H1 (cell line): Measurements from ENCODE around the gene LTC4S. TPM values are rescaled to one million over a fixed set of nuclear protein-coding genes. Genes with fewer than 3 reads are reported as not detected.

Source experiments
- CTCF ChIA-PET: fragments of 300-600 bp; sonication (Branson Sonifier 250); formaldehyde crosslinking; loops from one replicate; lab custom pipeline; 2021; ENCODE audit not compliant: partially characterized antibody; lab: Charles Lee
- POLR2A ChIA-PET: fragments of 300-600 bp; sonication (Branson Sonifier 250); formaldehyde crosslinking; loops from one replicate; lab custom pipeline; 2021; ENCODE audit warnings: inconsistent platforms; ENCODE audit not compliant: partially characterized antibody; lab: Charles Lee
- DNase-seq, 2 experiments: peaks; one replicate each; pipeline versions ENCODE4 v3.0.0 to v3.0.0-alpha.2; 2010 to 2022; ENCODE audit warnings: low spot score in 2 of 2, low read depth in 1 of 2, mixed read lengths in 1 of 2
- FAIRE-seq: peaks from 2 replicates; lab custom pipeline; 2011; peaks lifted over from hg19 to GRCh38; lab: Jason Lieb, UNC
- H2AFZ ChIP-seq: 2 replicates; pipeline ENCODE4 v1.8.1; 2012; ENCODE audit warnings: low read length, inconsistent platforms
- H2AK5ac ChIP-seq: 2 replicates; pipeline ENCODE4 v1.6.1; 2013; ENCODE audit warnings: low read depth, low read length
- H2BK120ac ChIP-seq: replicated peaks from 2 replicates; pipeline ENCODE3; 2013; ENCODE audit warnings: low read depth, low read length, inconsistent platforms
- H2BK12ac ChIP-seq: 2 replicates; pipeline ENCODE4 v1.6.1; 2013; ENCODE audit warnings: low read depth, low read length
- H2BK15ac ChIP-seq: 2 replicates; pipeline ENCODE4 v1.6.1; 2013; ENCODE audit warnings: low read length
- H2BK20ac ChIP-seq: 2 replicates; pipeline ENCODE4 v1.6.1; 2013; ENCODE audit warnings: low read length
- H2BK5ac ChIP-seq: 2 replicates; pipeline ENCODE4 v1.6.1; 2013; ENCODE audit warnings: low read depth, low read length
- H3K14ac ChIP-seq: 2 replicates; pipeline ENCODE4 v1.6.1; 2013; ENCODE audit warnings: inconsistent platforms; ENCODE audit not compliant: insufficient read length
- H3K18ac ChIP-seq: 2 replicates; pipeline ENCODE4 v1.6.1; 2013; ENCODE audit warnings: low read length; ENCODE audit errors: extremely low read depth
- H3K23ac ChIP-seq: 2 replicates; pipeline ENCODE4 v1.6.1; 2013; ENCODE audit warnings: inconsistent platforms; ENCODE audit not compliant: insufficient read length
- H3K23me2 ChIP-seq: 2 replicates; pipeline ENCODE4 v1.6.1; 2013; ENCODE audit warnings: low read depth, low read length
- H3K27ac ChIP-seq: 2 replicates; pipeline ENCODE4 v1.6.1; 2011; ENCODE audit warnings: low read depth, low read length, inconsistent platforms
- H3K27me3 ChIP-seq, 4 experiments: replicated peaks in 1 of 4; 1 replicate in 1 of 4; 2 replicates in 3 of 4; pipeline versions ENCODE4 v1.6.1 to v1.8.1; 2011 to 2013; ENCODE audit warnings: low read length in 3 of 4, mild to moderate bottlenecking in 3 of 4, inconsistent platforms in 2 of 4, mixed read lengths in 2 of 4, moderate library complexity in 1 of 4; ENCODE audit not compliant: control insufficient read depth in 3 of 4, insufficient read depth in 3 of 4; ENCODE audit errors: extremely low read depth in 1 of 4
- H3K36me3 ChIP-seq, 4 experiments: 2 replicates each; pipeline versions ENCODE4 v1.6.1 to v1.8.1; 2011 to 2013; ENCODE audit warnings: mild to moderate bottlenecking in 4 of 4, low read length in 3 of 4, moderate library complexity in 2 of 4, control low read depth in 1 of 4, inconsistent platforms in 1 of 4; ENCODE audit not compliant: insufficient read depth in 4 of 4, control insufficient read depth in 2 of 4
- H3K4ac ChIP-seq: replicated peaks from 2 replicates; pipeline ENCODE3; 2013; ENCODE audit warnings: low read length, low read depth, mixed read lengths, inconsistent platforms; ENCODE audit not compliant: insufficient read length
- H3K4me1 ChIP-seq, 4 experiments: replicated peaks in 1 of 4; 1 replicate in 1 of 4; 2 replicates in 3 of 4; pipeline versions ENCODE4 v1.6.1 to v1.8.1; 2011 to 2013; ENCODE audit warnings: low read length in 3 of 4, inconsistent platforms in 2 of 4, mixed read lengths in 1 of 4; ENCODE audit not compliant: insufficient read depth in 4 of 4, control insufficient read depth in 3 of 4
- H3K4me2 ChIP-seq, 2 experiments: 2 replicates each; pipeline versions ENCODE4 v1.6.1 to v1.8.1; 2011 to 2013; ENCODE audit warnings: low read depth in 2 of 2, low read length in 2 of 2, control low read depth in 1 of 2, inconsistent platforms in 1 of 2, mild to moderate bottlenecking in 1 of 2; ENCODE audit not compliant: insufficient read depth in 1 of 2
- H3K4me3 ChIP-seq, 4 experiments: fragments of 200-600, 300-600 bp in 1 of 4; sonication (generic), shearing (Covaris generic), sonication (Bioruptor Twin) in 1 of 4; 2 replicates each; pipeline versions ENCODE4 v1.5.1 to v1.8.1; 2011 to 2016; ENCODE audit warnings: low read length in 4 of 4, low read depth in 3 of 4, control low read depth in 2 of 4, inconsistent platforms in 2 of 4, mild to moderate bottlenecking in 2 of 4, mixed read lengths in 1 of 4, moderate library complexity in 1 of 4; ENCODE audit not compliant: insufficient read depth in 2 of 4; ENCODE audit errors: extremely low read depth in 1 of 4
- H3K56ac ChIP-seq: replicated peaks from 2 replicates; pipeline ENCODE3; 2013; ENCODE audit warnings: low read depth, mild to moderate bottlenecking, mixed read lengths, low read length, inconsistent platforms; ENCODE audit not compliant: insufficient read length
- H3K79me1 ChIP-seq: 2 replicates; pipeline ENCODE4 v1.6.1; 2013; ENCODE audit warnings: low read depth, low read length, control low read depth
- H3K79me2 ChIP-seq, 2 experiments: 2 replicates each; pipeline versions ENCODE4 v1.6.1 to v1.8.1; 2012 to 2013; ENCODE audit warnings: low read length in 2 of 2, mild to moderate bottlenecking in 2 of 2, inconsistent platforms in 1 of 2; ENCODE audit not compliant: insufficient read depth in 2 of 2, control insufficient read depth in 1 of 2
- H3K9ac ChIP-seq, 4 experiments: replicated peaks in 1 of 4; 1 replicate in 1 of 4; 2 replicates in 3 of 4; pipeline versions ENCODE4 v1.6.1 to v1.8.1; 2011 to 2013; ENCODE audit warnings: low read depth in 3 of 4, low read length in 3 of 4, control low read depth in 2 of 4, mild to moderate bottlenecking in 2 of 4, moderate library complexity in 2 of 4, inconsistent platforms in 1 of 4; ENCODE audit errors: extremely low read depth in 1 of 4
- H3K9me3 ChIP-seq, 2 experiments: 2 replicates each; pipeline versions ENCODE4 v1.6.1 to v1.8.1; 2012 to 2013; ENCODE audit warnings: mild to moderate bottlenecking in 2 of 2, moderate library complexity in 2 of 2, control low read depth in 1 of 2, inconsistent platforms in 1 of 2, low read depth in 1 of 2, low read length in 1 of 2, mixed read lengths in 1 of 2; ENCODE audit not compliant: insufficient read depth in 2 of 2
- H4K20me1 ChIP-seq, 2 experiments: replicated peaks in 1 of 2; 2 replicates each; pipeline versions ENCODE3 to v1.8.1; 2011 to 2013; ENCODE audit warnings: inconsistent platforms in 2 of 2, low read length in 2 of 2, mild to moderate bottlenecking in 1 of 2; ENCODE audit not compliant: insufficient read depth in 2 of 2, control insufficient read depth in 1 of 2
- H4K5ac ChIP-seq: 2 replicates; pipeline ENCODE4 v1.6.1; 2013; ENCODE audit warnings: low read length, low read depth, mixed read lengths, inconsistent platforms; ENCODE audit not compliant: insufficient read length
- H4K8ac ChIP-seq: 2 replicates; pipeline ENCODE4 v1.8.0; 2013; ENCODE audit warnings: mild to moderate bottlenecking, moderate library complexity, low read length, inconsistent platforms; ENCODE audit not compliant: insufficient read depth; ENCODE audit errors: extremely low read depth
- H4K91ac ChIP-seq: replicated peaks from 2 replicates; pipeline ENCODE3; 2013; ENCODE audit warnings: low read length, mixed read lengths, inconsistent platforms; ENCODE audit not compliant: insufficient read length
- CBX5 ChIP-seq: fragments of 300-800, 300-1000 bp; sonication (generic); IDR thresholded peaks from 2 replicates; pipeline ENCODE4 v1.7.1; 2016; ENCODE audit warnings: antibody characterized with exemption, low read length, low read depth
- CREB1 ChIP-seq: IDR thresholded peaks from 2 replicates; pipeline ENCODE4 v1.6.1; 2012; ENCODE audit warnings: inconsistent platforms
- HDAC6 ChIP-seq: IDR thresholded peaks from one replicate; pipeline ENCODE4 v1.7.1; 2012; ENCODE audit warnings: low read depth, mild to moderate bottlenecking, inconsistent platforms, low read length, moderate library complexity
- KDM1A ChIP-seq: fragments of 200-600, 300-600 bp; sonication (generic); IDR thresholded peaks from 2 replicates; pipeline ENCODE4 v1.7.1; 2016; ENCODE audit warnings: mild to moderate bottlenecking, low read length, borderline replicate concordance
- MAFK ChIP-seq: IDR thresholded peaks from 2 replicates; pipeline ENCODE4 v1.6.1; 2012; ENCODE audit warnings: low read depth, mild to moderate bottlenecking, improper control_type of control experiment, low read length
- NRF1 ChIP-seq: IDR thresholded peaks from 2 replicates; pipeline ENCODE4 v1.6.1; 2011; ENCODE audit warnings: mild to moderate bottlenecking, low read depth, low read length, improper control_type of control experiment
- POU5F1 ChIP-seq: IDR thresholded peaks from 2 replicates; pipeline ENCODE4 v1.6.1; 2011; ENCODE audit warnings: low read depth, mild to moderate bottlenecking, low read length, moderate library complexity
- SIRT6 ChIP-seq: IDR thresholded peaks from one replicate; pipeline ENCODE4 v1.7.1; 2012; ENCODE audit warnings: low read length, inconsistent platforms
- SP2 ChIP-seq: IDR thresholded peaks from 2 replicates; pipeline ENCODE4 v1.6.1; 2012; ENCODE audit warnings: mild to moderate bottlenecking, low read length, inconsistent platforms
- SRF ChIP-seq: IDR thresholded peaks from 2 replicates; pipeline ENCODE4 v1.6.1; 2011; ENCODE audit warnings: mild to moderate bottlenecking, low read depth, low read length, moderate library complexity
- YY1 ChIP-seq: IDR thresholded peaks from 2 replicates; pipeline ENCODE4 v1.6.1; 2011; ENCODE audit warnings: low read depth, mild to moderate bottlenecking, low read length
- WGBS, 2 experiments: shearing (Covaris generic) in 1 of 2; methylation state at CpG; one replicate each; pipeline versions ENCODE4 v1.1.6 to v1.1.7; 2013 to 2015; ENCODE audit warnings: low lambda C conversion rate in 2 of 2, mixed read lengths in 2 of 2, inconsistent platforms in 1 of 2, low coverage in 1 of 2, missing lambda C conversion rate in 1 of 2; ENCODE audit not compliant: insufficient replicate concordance in 2 of 2, insufficient coverage in 1 of 2, insufficient read length in 1 of 2; ENCODE audit errors: extremely low coverage in 1 of 2, missing lambda C conversion rate in 1 of 2; 5-methylcytosine and 5-hydroxymethylcytosine counted together
- polyA plus RNA-seq, 7 experiments: library from polyadenylated mRNA; depleted of rRNA in 3 of 7; stranded (reverse) in 5 of 7; unstranded in 2 of 7; fragments of >200 nt in 5 of 7; fragments of 200-250 nt in 2 of 7; gene quantifications; 1 replicate in 5 of 7; 2 replicates in 1 of 7; 4 replicates in 1 of 7; pipeline versions ENCODE4 v1.2.1 to v1.2.3, GENCODE V29; 2011 to 2013; ENCODE audit warnings: missing spikeins in 2 of 7, mixed read lengths in 2 of 7
- total RNA-seq: library from RNA; stranded (reverse); fragmentation: NEBNext Ultra II Directional; extraction: Animal tissue kit (Norgen Biotek cat#: 25700); gene quantifications from 2 replicates; pipeline ENCODE4 v1.2.1, GENCODE V29; 2021
- TF ChIP-seq, protein P1 (sequence below), 3 experiments: IDR thresholded peaks; 1 replicate in 2 of 3; 2 replicates in 1 of 3; pipeline versions ENCODE4 v1.5.1 to v1.6.1; 2011; ENCODE audit warnings: low read length in 3 of 3, mild to moderate bottlenecking in 3 of 3, inconsistent platforms in 2 of 3, low read depth in 1 of 3, moderate library complexity in 1 of 3; ENCODE audit not compliant: insufficient read depth in 1 of 3; ENCODE audit errors: control extremely low read depth in 1 of 3

Gene LTC4S
- total and polyA plus RNA-seq, 2 of the 8 experiments (the other 6 are each of a cell fraction or from before 2014, with no cell fraction given): 2.2 to 3.7 TPM

DNA sequence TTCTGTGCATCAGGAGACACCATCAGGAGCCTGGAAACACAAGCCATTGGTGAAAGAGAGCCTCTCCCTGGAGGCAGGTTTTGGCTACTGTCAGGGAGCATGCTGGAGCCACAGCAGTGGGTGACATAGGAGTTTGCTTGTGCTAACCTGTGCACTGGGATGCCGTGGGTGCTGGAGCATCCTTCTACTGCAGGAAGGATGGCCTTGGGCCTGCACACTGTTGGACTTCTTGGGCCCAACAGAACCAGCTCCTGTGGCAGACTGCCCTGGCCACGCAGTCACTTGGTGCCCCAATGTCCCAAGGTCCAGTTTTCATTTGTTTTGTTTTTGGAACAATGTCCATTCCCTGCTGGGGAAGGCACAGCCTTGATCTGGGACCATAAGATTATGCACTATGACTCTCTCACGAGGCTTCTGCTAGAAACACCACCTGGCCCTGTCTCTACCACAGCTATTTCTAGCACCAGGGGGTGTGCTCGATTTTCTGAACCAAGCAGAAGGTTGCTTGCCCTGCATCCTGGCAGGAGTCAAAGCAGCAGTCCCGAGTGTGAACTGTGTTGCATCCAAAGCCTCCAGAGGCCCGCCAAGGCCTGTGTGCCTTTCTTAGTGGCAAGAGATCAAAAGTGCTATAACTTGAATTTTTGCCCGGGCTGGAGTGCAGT lies 5.5 kb upstream of the LTC4S start:
- no peaks in the 10 kb centered on the region for H3K27me3 ChIP-seq
- H3K4me3 ChIP-seq: no peak overlapping the region
- no peaks in the 10 kb centered on the region for H3K9me3 ChIP-seq
- H4K91ac ChIP-seq: no peak overlapping the region
- no peak overlapping the region for H3K23ac ChIP-seq
- H3K4me2 ChIP-seq: no peak overlapping the region
- no peak overlapping the region for H2BK5ac ChIP-seq
- H3K79me1 ChIP-seq: no peaks in the 10 kb centered on the region; the same call in 1 of the 2 replicates
- H3K36me3 ChIP-seq: no peaks in the 10 kb centered on the region
- FAIRE-seq (no peak), DNase-seq (no peak)
- no peak overlapping the region for H3K9ac ChIP-seq
- peaks cover 0 to 3% of the 10 kb centered on the region in 2 experiments for H4K20me1 ChIP-seq
- no peak overlapping the region for H2AFZ ChIP-seq
- no peak overlapping the region for H3K18ac ChIP-seq
- ChIA-PET POLR2A (interaction anchor here (0.9 to 2.3 kb wide), 5 partner anchors 9 to 55 kb away, joined by 3 to 5 read pairs (median 3); no protein-coding TSS in a partner anchor), CTCF (interaction anchor here (0.8 to 1.9 kb wide), 4 partner anchors 11 to 155 kb away, joined by 3 to 4 read pairs (median 4); no protein-coding TSS in a partner anchor)
- peaks cover 0 to 3% (median 0%) of the 10 kb centered on the region in 4 experiments; a peak in 2 of 7 replicates for H3K4me1 ChIP-seq
- H3K23me2 ChIP-seq: no peaks in the 10 kb centered on the region
- H3K56ac ChIP-seq: no peak overlapping the region
- H3K79me2 ChIP-seq: no peaks in the 10 kb centered on the region
- H3K14ac ChIP-seq: no peak overlapping the region
- H4K8ac ChIP-seq: no peak overlapping the region
- no peak overlapping the region for H2BK20ac ChIP-seq
- no peak overlapping the region for H3K27ac ChIP-seq
- WGBS, 2 experiments: 88% methylated on average over 7 of the region's 7 CpGs; no CpG with 5 or more reads in 1 of the 2 experiments
- H2BK15ac ChIP-seq: no peak overlapping the region
- H2AK5ac ChIP-seq: no peak overlapping the region
- no peak overlapping the region for H2BK120ac ChIP-seq
- no peak overlapping the region for H3K4ac ChIP-seq
- H2BK12ac ChIP-seq: no peak overlapping the region
- no peak overlapping the region for H4K5ac ChIP-seq
- no peak for TF ChIP-seq HDAC6
- TF ChIP-seq, protein P1, sequence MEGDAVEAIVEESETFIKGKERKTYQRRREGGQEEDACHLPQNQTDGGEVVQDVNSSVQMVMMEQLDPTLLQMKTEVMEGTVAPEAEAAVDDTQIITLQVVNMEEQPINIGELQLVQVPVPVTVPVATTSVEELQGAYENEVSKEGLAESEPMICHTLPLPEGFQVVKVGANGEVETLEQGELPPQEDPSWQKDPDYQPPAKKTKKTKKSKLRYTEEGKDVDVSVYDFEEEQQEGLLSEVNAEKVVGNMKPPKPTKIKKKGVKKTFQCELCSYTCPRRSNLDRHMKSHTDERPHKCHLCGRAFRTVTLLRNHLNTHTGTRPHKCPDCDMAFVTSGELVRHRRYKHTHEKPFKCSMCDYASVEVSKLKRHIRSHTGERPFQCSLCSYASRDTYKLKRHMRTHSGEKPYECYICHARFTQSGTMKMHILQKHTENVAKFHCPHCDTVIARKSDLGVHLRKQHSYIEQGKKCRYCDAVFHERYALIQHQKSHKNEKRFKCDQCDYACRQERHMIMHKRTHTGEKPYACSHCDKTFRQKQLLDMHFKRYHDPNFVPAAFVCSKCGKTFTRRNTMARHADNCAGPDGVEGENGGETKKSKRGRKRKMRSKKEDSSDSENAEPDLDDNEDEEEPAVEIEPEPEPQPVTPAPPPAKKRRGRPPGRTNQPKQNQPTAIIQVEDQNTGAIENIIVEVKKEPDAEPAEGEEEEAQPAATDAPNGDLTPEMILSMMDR (IDR thresholded peaks at IDR 0.05; ENCODE audit: control extremely low read depth in 1 of 3, insufficient read depth in 1 of 3, low read depth in 1 of 3, low read length in 3 of 3): no peak
- no peak for TF ChIP-seq CREB1
- TF ChIP-seq YY1: no peak
- TF ChIP-seq POU5F1: no peak
- TF ChIP-seq KDM1A: no peak
- no peak for TF ChIP-seq SRF
- no peak for TF ChIP-seq CBX5
- TF ChIP-seq MAFK: no peak
- TF ChIP-seq SP2: no peak
- no peak for TF ChIP-seq SIRT6
- TF ChIP-seq NRF1: no peak
